Activated CD8-positive, alpha-beta memory T cell treated with anti-CD3 and anti-CD28 coated beads, Interleukin-2, amount 50 U/mL, for 24 hours (primary cell): Measurements from ENCODE around the gene GRB7.
"Not testable (repeated sequence)": the region's sequence is repeated elsewhere in the genome, so short reads cannot be mapped to it uniquely, and the experiment has no call there.

Source experiments
- DNase-seq: peaks from one replicate; pipeline ENCODE4 v3.0.0-alpha.2; 2020; ENCODE audit errors: extremely low read depth

The GRB7 gene

GRCh38 chr17:39732586-39732985, 5.2 kb upstream of the GRB7 start:
- DNase-seq, result no peak

- DNase-seq, result no peak
Observed at GRCh38 chr17:39735882-39736281, 1.9 kb upstream of the GRB7 start.

GRCh38 chr17:39736319-39737165, 1.2 kb upstream of the GRB7 start:
- DNase-seq, result no peak

GRCh38 chr17:39737206-39737759, 455 bp upstream of the GRB7 start:
- DNase-seq, result no peak

- DNase-seq, result peak; percentile 30
Observed at GRCh38 chr17:39738568-39738901, 797 bp downstream of the GRB7 start.

GRCh38 chr17:39738983-39739884, 1.5 kb downstream of the GRB7 start:
- no peak for DNase-seq

- DNase-seq, result no peak
Observed at GRCh38 chr17:39739885-39740356, 2.2 kb downstream of the GRB7 start.

GRCh38 chr17:39740357-39741111, 2.8 kb downstream of the GRB7 start:
- no peak for DNase-seq

GRCh38 chr17:39742126-39742855, 4.6 kb downstream of the GRB7 start:
- no peak for DNase-seq

- DNase-seq, result no peak
Observed at GRCh38 chr17:39742856-39743436, 5.2 kb downstream of the GRB7 start.

- DNase-seq, result no peak
Observed at GRCh38 chr17:39744075-39744835, 6.5 kb downstream of the GRB7 start.

- no peak for DNase-seq
Observed at GRCh38 chr17:39744836-39745215, 7.1 kb downstream of the GRB7 start.

- DNase-seq, result no peak
Observed at GRCh38 chr17:39745335-39746144, 7.8 kb downstream of the GRB7 start.

GRCh38 chr17:39746145-39746461, 8.4 kb downstream of the GRB7 start:
- DNase-seq, result no peak

- no peak for DNase-seq
Observed at GRCh38 chr17:39747745-39748144, 10.0 kb downstream of the GRB7 start.

- DNase-seq, result not testable (repeated sequence)
Observed at GRCh38 chr17:39748444-39749034, 10.8 kb downstream of the GRB7 start.

GRCh38 chr17:39750131-39751015, 12.6 kb downstream of the GRB7 start:
- no peak for DNase-seq

- no peak for DNase-seq
Observed at GRCh38 chr17:39751016-39751543, 13.3 kb downstream of the GRB7 start.
